K562 (cell line): ENCODE results near the gene ENG. TPM values are rescaled to one million over a fixed set of nuclear protein-coding genes. Genes with fewer than 3 reads are reported as not detected.
A peak's percentile ranks its signal among the peaks of the same experiment; 100 is the strongest.

Experiments
- ARID3B ChIP-seq: fragments of 250-450 bp; sonication (Bioruptor Pico); IDR thresholded peaks from 2 replicates; pipeline ENCODE4 v1.4.0; 2020; ENCODE audit warnings: borderline replicate concordance
- DNMT1 ChIP-seq: fragments of 450-650 bp; IDR thresholded peaks from 2 replicates; pipeline ENCODE4 v1.6.1; 2016; ENCODE audit warnings: antibody characterized with exemption, mild to moderate bottlenecking
- FOXK2 ChIP-seq, 2 experiments: fragments of 450-650 bp; IDR thresholded peaks in 1 of 2; conservative IDR thresholded peaks in 1 of 2; 2 replicates each; pipeline ENCODE4 v1.6.1; 2016; ENCODE audit warnings: low read depth in 2 of 2, mild to moderate bottlenecking in 1 of 2
- FOXP4 ChIP-seq: sonication (generic); formaldehyde crosslinking; IDR thresholded peaks from 2 replicates; pipeline ENCODE4 v1.8.0; 2022; ENCODE audit warnings: mild to moderate bottlenecking, missing genetic modification reagents, borderline replicate concordance
- SMC3 ChIP-seq: conservative IDR thresholded peaks from 2 replicates; pipeline ENCODE4 v1.6.1; 2011; ENCODE audit warnings: low read depth, low read length, improper control_type of control experiment; ENCODE audit not compliant: insufficient read depth
- SP1 ChIP-seq: sonication (generic); formaldehyde crosslinking; IDR thresholded peaks from 2 replicates; pipeline ENCODE4 v1.8.1; 2022; ENCODE audit warnings: mild to moderate bottlenecking, missing genetic modification reagents
- ZBTB40 ChIP-seq, 2 experiments: fragments of 450-650 bp in 1 of 2; sonication (generic) in 1 of 2; formaldehyde crosslinking in 1 of 2; IDR thresholded peaks; 2 replicates each; pipeline versions ENCODE4 v1.7.1 to v1.9.0; 2016 to 2022; ENCODE audit warnings: inconsistent platforms in 1 of 2, mild to moderate bottlenecking in 1 of 2, missing genetic modification reagents in 1 of 2
- ZFX ChIP-seq: sonication (generic); formaldehyde crosslinking; IDR thresholded peaks from 2 replicates; pipeline ENCODE4 v1.8.0; 2022; ENCODE audit warnings: mild to moderate bottlenecking, missing genetic modification reagents, moderate library complexity
- ZNF277 ChIP-seq: fragments of 250-450 bp; sonication (Bioruptor Pico); IDR thresholded peaks from 2 replicates; pipeline ENCODE4 v1.8.0; 2022; ENCODE audit warnings: inconsistent platforms, mild to moderate bottlenecking, moderate library complexity, borderline replicate concordance
- ZNF561 ChIP-seq: fragments of 450-650 bp; formaldehyde crosslinking; conservative IDR thresholded peaks from 2 replicates; pipeline ENCODE4 v1.4.0; 2020; ENCODE audit warnings: mild to moderate bottlenecking, moderate library complexity
- ZNF717 ChIP-seq: fragments of 250-450 bp; sonication (Bioruptor Pico); IDR thresholded peaks from 2 replicates; pipeline ENCODE4 v1.5.0; 2021
- polyA plus RNA-seq, 8 experiments: library from polyadenylated mRNA; depleted of rRNA in 4 of 8; stranded (reverse) in 5 of 8; unstranded in 3 of 8; fragments of >200 nt; fragmentation: Nextera tagmentation in 2 of 8; fragmentation: Illumina TruSeq in 1 of 8; extraction: Ambion mirVana in 2 of 8; extraction: Trizol in 1 of 8; gene quantifications; 2 replicates each; pipeline versions ENCODE4 v1.2.1 to v1.2.3, GENCODE V29; 2011 to 2014; ENCODE audit warnings: inconsistent platforms in 1 of 8, missing spikeins in 1 of 8
- total RNA-seq, 7 experiments: library from RNA; depleted of rRNA in 6 of 7; stranded (reverse); fragments of >200 nt in 6 of 7; fragmentation: Illumina TruSeq in 2 of 7; extraction: Trizol in 2 of 7; gene quantifications; 2 replicates each; pipeline versions ENCODE4 v1.2.1 to v1.2.3, GENCODE V29; 2011 to 2021; ENCODE audit warnings: low replicate concordance in 1 of 7

ENG gene
- total and polyA plus RNA-seq, 9 of the 15 experiments (the other 6 are each of a cell fraction or from before 2014, with no cell fraction given), result 0.04 to 0.40 (median 0.14) TPM; not detected in 1

GRCh38 chr9:127903557-127904475, 49.4 kb upstream of the ENG start (continued):
- no peak for TF ChIP-seq ZBTB40 (IDR thresholded peaks at IDR 0.05)
- no peak for TF ChIP-seq ZBTB40 (CRISPR knock-in tag; IDR thresholded peaks at IDR 0.05)
- no peak for TF ChIP-seq SMC3
- no peak for TF ChIP-seq FOXP4 (CRISPR knock-in tag)
- TF ChIP-seq FOXK2 (conservative IDR thresholded peaks at IDR 0.05 in 1 of 2, IDR thresholded peaks at IDR 0.05 in 1 of 2; ENCODE audit: low read depth in 2 of 2), result no peak
- TF ChIP-seq SP1, result no peak
- TF ChIP-seq ZNF561 (CRISPR knock-in tag), result no peak
- no peak for TF ChIP-seq ZNF717 (CRISPR knock-in tag)
- peak; percentile 65 for TF ChIP-seq ZFX (CRISPR knock-in tag)
- TF ChIP-seq DNMT1, result no peak
- TF ChIP-seq ARID3B, result no peak
- TF ChIP-seq ZNF277 (CRISPR knock-in tag), result no peak
